ENCODE data around the gene VAV3. TPM values are rescaled to one million over a fixed set of nuclear protein-coding genes. Genes with fewer than 3 reads are reported as not detected.

Gene VAV3
- total and polyA plus RNA-seq, 2 of the 8 experiments (the other 6 are each of a cell fraction or from before 2014, with no cell fraction given): 2.9 to 7.9 TPM

DNA sequence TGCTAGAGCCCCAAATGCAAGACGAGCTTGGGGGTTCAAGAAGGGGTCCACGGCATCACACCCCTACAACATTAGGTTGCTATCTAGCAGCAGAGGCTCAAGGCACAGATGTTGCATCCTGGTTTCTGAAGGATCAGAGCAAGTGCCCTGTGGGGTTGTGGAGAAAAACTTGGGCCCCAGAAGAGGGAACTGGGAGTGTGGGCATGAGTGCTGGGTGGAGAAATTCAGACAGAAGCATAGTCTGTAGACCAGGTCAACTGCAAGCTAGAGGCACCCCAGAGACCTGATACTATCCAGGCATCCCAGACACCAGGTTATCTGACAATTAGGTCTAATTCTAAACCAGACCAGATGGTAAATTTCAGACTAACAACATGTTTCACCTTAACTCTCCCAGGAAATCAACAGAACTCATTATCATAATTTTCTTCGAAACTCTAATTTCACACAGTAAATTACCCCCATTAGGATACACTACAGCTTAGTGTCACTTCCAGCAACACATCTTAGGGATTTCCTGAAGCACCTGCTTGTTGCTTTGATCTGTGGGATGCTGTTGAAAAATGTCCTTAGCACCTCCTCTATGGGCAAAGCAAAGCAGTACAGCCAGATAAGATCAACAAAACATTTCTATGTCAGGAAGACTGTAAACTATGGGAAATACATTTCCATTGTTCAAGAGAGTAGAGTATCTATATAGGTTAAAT is 179.3 kb downstream of the VAV3 start (continued):
- TF ChIP-seq SIX5 (IDR thresholded peaks at IDR 0.05; ENCODE audit: low read depth, low read length): no peak
- TF ChIP-seq SP4 (IDR thresholded peaks at IDR 0.05; ENCODE audit: low read length): no peak
- TF ChIP-seq BCL11A (IDR thresholded peaks at IDR 0.05; ENCODE audit: low read depth in 2 of 2, low read length in 2 of 2): no peak
- TF ChIP-seq ZNF274 (IDR thresholded peaks at IDR 0.05; ENCODE audit: borderline replicate concordance, extremely low read depth, low read length): no peak
- no peak for TF ChIP-seq GABPA (IDR thresholded peaks at IDR 0.05; ENCODE audit: borderline replicate concordance, insufficient read depth, low read length)
